ENCODE measurements around the gene TNFSF10. TPM values are rescaled to one million over a fixed set of nuclear protein-coding genes. Genes with fewer than 3 reads are reported as not detected.

Gene TNFSF10
- total RNA-seq, 1 donor from 2014 or later, result 7.4 TPM

DNA sequence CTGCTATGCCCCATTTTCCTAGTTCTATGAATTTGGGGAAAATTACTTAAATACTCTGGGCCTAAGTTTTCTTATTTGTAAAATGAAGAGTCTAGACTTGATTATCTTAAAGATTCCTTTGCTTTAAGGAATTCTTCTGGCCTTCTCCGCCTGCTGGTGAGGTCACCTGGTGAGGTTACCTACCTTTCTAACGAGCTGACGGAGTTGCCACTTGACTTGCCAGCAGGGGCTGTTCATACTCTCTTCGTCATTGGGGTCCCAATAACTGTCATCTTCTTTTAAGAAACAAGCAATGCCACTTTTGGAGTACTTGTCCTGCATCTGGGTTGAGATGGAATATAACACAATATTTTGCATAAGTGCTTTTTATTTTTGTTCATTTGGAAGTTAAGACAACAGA lies 8.6 kb downstream of the TNFSF10 start:
- DNase-seq (no peak), ATAC-seq (ENCODE audit: low read depth) (no peak)
- ChIA-PET POLR2A (no interaction called here), CTCF (no interaction called here)
- Mint-ChIP-seq H3K4me3 (no peak overlapping the region), H3K9me3 (no peaks in the 10 kb centered on the region), H3K27ac (no peak overlapping the region), H3K27me3 (no peaks in the 10 kb centered on the region), H3K36me3 (ENCODE audit: low read depth) (peaks cover 66% of the 10 kb centered on the region), H3K4me1 (peaks cover 78% of the 10 kb centered on the region)
- intact Hi-C loops (cut with micrococcal nuclease), result loop anchor here (5.0 kb wide), 1 partner anchor 33 kb away; no protein-coding TSS in a partner anchor
- TF ChIP-seq, protein P1, sequence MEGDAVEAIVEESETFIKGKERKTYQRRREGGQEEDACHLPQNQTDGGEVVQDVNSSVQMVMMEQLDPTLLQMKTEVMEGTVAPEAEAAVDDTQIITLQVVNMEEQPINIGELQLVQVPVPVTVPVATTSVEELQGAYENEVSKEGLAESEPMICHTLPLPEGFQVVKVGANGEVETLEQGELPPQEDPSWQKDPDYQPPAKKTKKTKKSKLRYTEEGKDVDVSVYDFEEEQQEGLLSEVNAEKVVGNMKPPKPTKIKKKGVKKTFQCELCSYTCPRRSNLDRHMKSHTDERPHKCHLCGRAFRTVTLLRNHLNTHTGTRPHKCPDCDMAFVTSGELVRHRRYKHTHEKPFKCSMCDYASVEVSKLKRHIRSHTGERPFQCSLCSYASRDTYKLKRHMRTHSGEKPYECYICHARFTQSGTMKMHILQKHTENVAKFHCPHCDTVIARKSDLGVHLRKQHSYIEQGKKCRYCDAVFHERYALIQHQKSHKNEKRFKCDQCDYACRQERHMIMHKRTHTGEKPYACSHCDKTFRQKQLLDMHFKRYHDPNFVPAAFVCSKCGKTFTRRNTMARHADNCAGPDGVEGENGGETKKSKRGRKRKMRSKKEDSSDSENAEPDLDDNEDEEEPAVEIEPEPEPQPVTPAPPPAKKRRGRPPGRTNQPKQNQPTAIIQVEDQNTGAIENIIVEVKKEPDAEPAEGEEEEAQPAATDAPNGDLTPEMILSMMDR (IDR thresholded peaks at IDR 0.05), result no peak

DNA sequence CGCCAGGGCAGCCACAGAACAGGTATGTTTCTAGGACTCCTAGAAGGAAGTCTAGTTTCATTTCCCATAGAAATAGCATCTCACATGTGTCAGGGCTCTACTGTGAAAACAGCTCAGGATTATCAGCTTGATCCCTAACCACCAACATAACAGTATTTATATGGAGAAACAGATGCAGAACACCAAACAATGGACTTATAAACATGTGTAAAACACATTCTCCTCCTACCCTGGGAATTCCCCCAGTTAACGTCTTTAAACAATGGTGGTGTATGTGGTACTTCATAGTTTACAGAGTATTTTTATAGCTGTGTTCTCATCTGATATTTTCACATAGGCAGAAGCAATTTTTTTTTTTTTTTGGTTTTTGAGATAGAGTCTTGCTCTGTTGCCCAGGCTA lies 9.7 kb downstream of the TNFSF10 start:
- DNase-seq (no peak), ATAC-seq (ENCODE audit: low read depth) (no peak)
- no peaks in the 10 kb centered on the region for H3K27me3 Mint-ChIP-seq
- ChIA-PET CTCF (interaction anchor here (1.2 to 2.8 kb wide), 2 partner anchors 9 to 83 kb away, joined by 4 to 21 read pairs; partner anchors contain the start of gene TNFSF10), POLR2A (interaction anchor here (3.3 kb wide), 1 partner anchor 9 kb away, joined by 21 read pairs; the partner anchor contains the start of gene TNFSF10)
- no peaks in the 10 kb centered on the region for H3K9me3 Mint-ChIP-seq
- H3K4me1 Mint-ChIP-seq, result peaks cover 75% of the 10 kb centered on the region
- intact Hi-C loops (cut with micrococcal nuclease), result loop anchor here (2.0 to 5.0 kb wide), 3 partner anchors 34 to 237 kb away; partner anchors contain the start of gene ECT2
- H3K27ac Mint-ChIP-seq, result peak overlapping the region; percentile 76
- H3K36me3 Mint-ChIP-seq (ENCODE audit: low read depth), result peaks cover 77% of the 10 kb centered on the region
- peak overlapping the region; percentile 44 for H3K4me3 Mint-ChIP-seq
- TF ChIP-seq, protein P1 (IDR thresholded peaks at IDR 0.05), result no peak

DNA sequence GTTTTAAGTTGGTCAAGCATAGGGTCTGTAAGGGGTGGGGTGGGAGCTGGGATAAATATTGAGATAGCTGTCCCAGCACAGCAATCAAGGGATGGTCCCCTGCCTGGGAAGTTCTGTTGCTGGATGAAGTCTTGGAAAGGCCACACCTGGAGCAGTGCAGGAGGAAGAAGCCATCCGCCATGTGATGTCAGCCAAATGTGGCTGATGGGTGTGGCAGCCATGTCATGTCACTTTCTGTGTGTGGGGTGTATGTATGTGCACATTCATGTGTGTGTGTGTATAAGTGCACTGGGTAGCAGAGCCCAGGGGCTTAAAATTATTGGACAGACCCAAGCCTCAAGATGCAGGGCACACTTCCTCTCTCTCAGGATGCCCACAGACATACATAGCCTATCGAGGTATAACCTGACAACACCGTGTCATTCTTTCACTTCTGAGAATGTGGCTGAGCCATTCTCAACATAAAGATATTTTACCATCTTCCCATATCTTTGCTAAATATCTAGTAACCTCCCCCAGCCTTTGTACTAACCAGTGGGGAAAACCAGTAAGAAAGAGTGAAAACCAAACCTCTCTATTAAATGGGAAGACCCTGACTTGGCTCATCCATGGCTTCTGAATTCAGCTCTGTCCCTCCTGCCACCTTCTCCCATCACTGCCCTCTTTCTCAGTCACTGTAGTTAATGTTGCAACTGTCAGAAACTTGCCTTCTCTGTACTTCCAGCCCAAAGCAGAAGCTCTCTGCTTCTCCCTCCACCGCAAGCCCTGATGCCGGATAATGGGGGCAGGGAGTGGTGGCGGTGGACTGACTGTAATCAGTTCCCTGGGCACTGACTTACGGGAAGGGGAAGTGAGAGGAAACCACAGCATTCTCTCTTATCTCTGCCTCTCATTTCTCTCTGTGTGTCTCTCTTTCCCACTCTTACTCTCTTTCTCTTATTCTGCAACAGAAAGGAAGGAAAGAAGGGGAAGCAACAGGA lies 11.2 kb downstream of the TNFSF10 start:
- H3K27me3 Mint-ChIP-seq, result no peaks in the 10 kb centered on the region
- ATAC-seq (ENCODE audit: low read depth) (peak; percentile 79), DNase-seq (no peak)
- peaks cover 82% of the 10 kb centered on the region for H3K36me3 Mint-ChIP-seq (ENCODE audit: low read depth)
- TF ChIP-seq, protein P1 (IDR thresholded peaks at IDR 0.05), result no peak
- peak overlapping the region; percentile 84 for H3K27ac Mint-ChIP-seq
- ChIA-PET POLR2A (interaction anchor here (0.6 to 3.3 kb wide), 3 partner anchors 11 to 238 kb away, joined by 3 to 21 read pairs (median 4); partner anchors contain the start of genes ECT2 and TNFSF10), CTCF (interaction anchor here (0.7 to 2.8 kb wide), 2 partner anchors 11 to 84 kb away, joined by 3 to 21 read pairs; partner anchors contain the start of gene TNFSF10)
- H3K4me3 Mint-ChIP-seq, result peak overlapping the region; percentile 57
- intact Hi-C loops (cut with micrococcal nuclease), result loop anchor here (1.0 to 5.0 kb wide), 5 partner anchors 11 to 239 kb away; partner anchors contain the start of genes ECT2, NCEH1 and TNFSF10
- no peaks in the 10 kb centered on the region for H3K9me3 Mint-ChIP-seq
- H3K4me1 Mint-ChIP-seq, result peaks cover 64% of the 10 kb centered on the region

DNA sequence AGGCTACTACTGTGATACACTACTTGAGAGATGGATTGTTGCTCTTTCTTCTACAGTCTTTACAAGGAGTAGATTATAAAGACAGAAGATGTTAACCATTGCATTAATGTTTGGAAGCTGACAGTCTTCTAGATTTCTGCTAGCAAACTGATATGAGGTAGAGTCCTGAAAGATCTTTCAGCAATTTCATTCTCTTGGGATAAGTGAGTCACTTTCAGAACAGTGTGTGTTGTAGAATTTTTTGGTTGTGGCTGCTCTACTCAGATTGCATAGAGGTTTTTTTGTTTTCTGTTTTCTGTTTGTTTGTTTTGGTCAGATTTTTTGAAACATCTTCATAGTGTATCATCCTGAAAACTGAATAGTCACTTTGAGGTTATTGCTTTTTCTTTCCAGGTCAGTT lies 17.1 kb downstream of the TNFSF10 start:
- Mint-ChIP-seq H3K9me3 (peaks cover 5% of the 10 kb centered on the region), H3K36me3 (ENCODE audit: low read depth) (peaks cover 61% of the 10 kb centered on the region), H3K27ac (no peak overlapping the region), H3K4me3 (no peak overlapping the region), H3K4me1 (peaks cover 8% of the 10 kb centered on the region), H3K27me3 (no peaks in the 10 kb centered on the region)
- DNase-seq, result no peak
- TF ChIP-seq, protein P1 (IDR thresholded peaks at IDR 0.05), result no peak
- intact Hi-C loops (cut with micrococcal nuclease), result no loop called here
- no peak for ATAC-seq (ENCODE audit: low read depth)
- ChIA-PET POLR2A (no interaction called here), CTCF (no interaction called here)

DNA sequence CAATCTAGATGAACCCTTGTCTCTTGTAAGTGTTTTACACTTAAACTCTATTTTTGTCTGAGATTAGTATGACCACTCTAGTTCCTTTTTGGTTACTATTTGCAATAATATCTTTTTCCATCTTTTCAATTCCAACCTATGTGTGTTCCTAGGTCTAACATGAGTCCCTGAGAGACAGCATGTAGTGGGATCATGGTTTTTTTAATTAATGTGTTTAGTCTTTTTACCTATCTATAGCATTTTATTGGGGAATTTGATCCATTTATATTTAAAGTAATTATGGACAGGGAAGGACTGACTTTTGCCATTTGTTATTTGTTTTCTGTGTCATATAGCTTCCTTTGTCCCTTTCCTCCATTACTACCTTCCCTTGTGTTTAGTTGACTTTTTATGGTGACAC lies 21.7 kb downstream of the TNFSF10 start:
- Mint-ChIP-seq H3K4me1 (no peaks in the 10 kb centered on the region), H3K27ac (no peak overlapping the region), H3K4me3 (no peak overlapping the region), H3K27me3 (no peaks in the 10 kb centered on the region), H3K36me3 (ENCODE audit: low read depth) (peaks cover 24% of the 10 kb centered on the region), H3K9me3 (peaks cover 6% of the 10 kb centered on the region)
- DNase-seq (no peak), ATAC-seq (ENCODE audit: low read depth) (no peak)
- ChIA-PET POLR2A (no interaction called here), CTCF (no interaction called here)
- TF ChIP-seq, protein P1 (IDR thresholded peaks at IDR 0.05), result no peak
- intact Hi-C loops (cut with micrococcal nuclease), result no loop called here

Data from activated B cell treated with CpG ODN at 0.5 μM for 24 hours (primary cell).